WI38 (cell line): ENCODE data around the gene USF3.

Source experiments
- H3K4me3 ChIP-seq: 2 replicates; pipeline ENCODE4 v1.5.1; 2011; ENCODE audit warnings: low read depth, mild to moderate bottlenecking, control low read depth, low read length
- CTCF ChIP-seq: IDR thresholded peaks from 2 replicates; pipeline ENCODE4 v1.5.1; 2012; ENCODE audit warnings: low read depth, mild to moderate bottlenecking, control low read depth, low read length

USF3 gene

GRCh38 chr3:113620091-113620490 lies 76.4 kb downstream of the USF3 start:
- H3K4me3 ChIP-seq, result no peak overlapping the region

GRCh38 chr3:113617726-113618125 lies 78.7 kb downstream of the USF3 start:
- TF ChIP-seq CTCF, result no peak
- H3K4me3 ChIP-seq, result no peak overlapping the region

More at GRCh38 chr3:113620091-113620490, 76.4 kb downstream of the USF3 start:
- TF ChIP-seq CTCF, result no peak

GRCh38 chr3:113615976-113616375 lies 80.5 kb downstream of the USF3 start:
- H3K4me3 ChIP-seq, result no peak overlapping the region
- TF ChIP-seq CTCF, result no peak

DNA sequence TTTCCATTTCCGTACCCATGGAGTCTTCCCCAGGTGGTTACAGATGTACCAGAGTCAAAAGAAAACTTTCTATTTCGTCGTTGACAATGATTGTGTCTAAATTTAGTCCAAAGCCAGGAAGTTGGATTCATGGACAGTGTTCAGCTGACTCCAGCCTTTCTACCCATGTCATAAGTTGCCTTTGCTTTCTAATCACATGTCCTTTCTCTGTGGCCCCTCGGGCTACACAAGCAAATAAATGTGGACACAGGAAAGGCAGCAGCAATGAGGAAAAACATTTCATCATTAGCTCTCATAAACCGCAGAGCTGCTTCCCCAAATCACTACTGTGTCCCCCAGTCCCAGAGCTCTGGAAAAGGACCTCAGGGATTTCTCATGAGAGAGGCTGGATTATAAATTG lies 82.0 kb downstream of the USF3 start:
- H3K4me3 ChIP-seq, result no peak overlapping the region
- TF ChIP-seq CTCF, result no peak

- no peak overlapping the region for H3K4me3 ChIP-seq
- TF ChIP-seq CTCF, result no peak
These were observed 89.2 kb downstream of the USF3 start for GRCh38 chr3:113607219-113607596.

GRCh38 chr3:113606539-113607218 lies 89.8 kb downstream of the USF3 start:
- no peak for TF ChIP-seq CTCF
- no peak overlapping the region for H3K4me3 ChIP-seq

GRCh38 chr3:113602836-113603235 lies 93.6 kb downstream of the USF3 start:
- TF ChIP-seq CTCF, result no peak
- no peak overlapping the region for H3K4me3 ChIP-seq
